ENCODE data around the gene APOA4. TPM values are rescaled to one million over a fixed set of nuclear protein-coding genes. Genes with fewer than 3 reads are reported as not detected.

The APOA4 gene
- total and polyA plus RNA-seq, 2 of the 13 experiments (the other 11 are each of a cell fraction or from before 2014, with no cell fraction given) = 3.8 to 7.2 TPM

- TF ChIP-seq IRF2 (CRISPR knock-in tag; IDR thresholded peaks at IDR 0.05) (0 out of 2 replicates have a peak, but pooled peaks have one; percentile 49), TGIF2 (CRISPR knock-in tag; IDR thresholded peaks at IDR 0.05) (0 out of 2 replicates have a peak, but pooled peaks have one; percentile 27), KLF6 (CRISPR knock-in tag; IDR thresholded peaks at IDR 0.05) (peak; percentile 45; the same call in 1 of the 2 replicates), ZNF589 (CRISPR knock-in tag; conservative IDR thresholded peaks at IDR 0.05) (peak; percentile 10; the same call in 1 of the 2 replicates), MYC (CRISPR knock-in tag; IDR thresholded peaks at IDR 0.05; ENCODE audit: borderline replicate concordance) (peak; percentile 64; the same call in 1 of the 2 replicates), DR1 (CRISPR knock-in tag; IDR thresholded peaks at IDR 0.05) (no peak), RAD21 (CRISPR knock-in tag; IDR thresholded peaks at IDR 0.05) (no peak), HMGXB4 (CRISPR knock-in tag; IDR thresholded peaks at IDR 0.05; ENCODE audit: borderline replicate concordance in 1 of 2, low read depth in 1 of 2) (peak; percentile 42 to 48; a peak in 1 of 4 replicates), DRAP1 (CRISPR knock-in tag; IDR thresholded peaks at IDR 0.05) (0 out of 2 replicates have a peak, but pooled peaks have one; percentile 20), HNRNPL (IDR thresholded peaks at IDR 0.05; ENCODE audit: low read depth, low read length) (no peak), AGO2 (optimal IDR thresholded peaks at IDR 0.05; ENCODE audit: low read depth, low read length) (peak; percentile 88), POLR2G (IDR thresholded peaks at IDR 0.05; ENCODE audit: low read depth, low read length) (peak; percentile 81), ATRX (CRISPR knock-in tag; IDR thresholded peaks at IDR 0.05; ENCODE audit: borderline replicate concordance) (no peak), KLF12 (CRISPR knock-in tag; IDR thresholded peaks at IDR 0.05; ENCODE audit: borderline replicate concordance) (peak; percentile 77; the same call in 1 of the 2 replicates), ZNF331 (CRISPR knock-in tag; IDR thresholded peaks at IDR 0.05) (no peak), CBX5 (CRISPR knock-in tag; IDR thresholded peaks at IDR 0.05; ENCODE audit: borderline replicate concordance) (0 out of 2 replicates have a peak, but pooled peaks have one; percentile 30), RNF219 (CRISPR knock-in tag; IDR thresholded peaks at IDR 0.05) (no peak), JARID2 (CRISPR knock-in tag; IDR thresholded peaks at IDR 0.05; ENCODE audit: insufficient replicate concordance) (no peak), CHCHD3 (CRISPR knock-in tag; IDR thresholded peaks at IDR 0.05) (0 out of 2 replicates have a peak, but pooled peaks have one; percentile 15), ZNF878 (CRISPR knock-in tag; IDR thresholded peaks at IDR 0.05) (peak; percentile 43; the same call in 1 of the 2 replicates), HIVEP1 (CRISPR knock-in tag; IDR thresholded peaks at IDR 0.05) (peak; percentile 37; the same call in 1 of the 2 replicates)
- TF ChIP-seq, protein P1, sequence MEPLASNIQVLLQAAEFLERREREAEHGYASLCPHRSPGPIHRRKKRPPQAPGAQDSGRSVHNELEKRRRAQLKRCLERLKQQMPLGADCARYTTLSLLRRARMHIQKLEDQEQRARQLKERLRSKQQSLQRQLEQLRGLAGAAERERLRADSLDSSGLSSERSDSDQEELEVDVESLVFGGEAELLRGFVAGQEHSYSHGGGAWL (CRISPR knock-in tag; IDR thresholded peaks at IDR 0.05) = peak; percentile 89
Measured at GRCh38 chr11:116787786-116788486, 35.2 kb downstream of the APOA4 start, which contains the start of gene ZPR1 (continued).

All from HepG2 (cell line).